ENCODE results near the gene NCR1.
"Not testable (repeated sequence)": the region's sequence is repeated elsewhere in the genome, so short reads cannot be mapped to it uniquely, and the experiment has no call there.

DNA sequence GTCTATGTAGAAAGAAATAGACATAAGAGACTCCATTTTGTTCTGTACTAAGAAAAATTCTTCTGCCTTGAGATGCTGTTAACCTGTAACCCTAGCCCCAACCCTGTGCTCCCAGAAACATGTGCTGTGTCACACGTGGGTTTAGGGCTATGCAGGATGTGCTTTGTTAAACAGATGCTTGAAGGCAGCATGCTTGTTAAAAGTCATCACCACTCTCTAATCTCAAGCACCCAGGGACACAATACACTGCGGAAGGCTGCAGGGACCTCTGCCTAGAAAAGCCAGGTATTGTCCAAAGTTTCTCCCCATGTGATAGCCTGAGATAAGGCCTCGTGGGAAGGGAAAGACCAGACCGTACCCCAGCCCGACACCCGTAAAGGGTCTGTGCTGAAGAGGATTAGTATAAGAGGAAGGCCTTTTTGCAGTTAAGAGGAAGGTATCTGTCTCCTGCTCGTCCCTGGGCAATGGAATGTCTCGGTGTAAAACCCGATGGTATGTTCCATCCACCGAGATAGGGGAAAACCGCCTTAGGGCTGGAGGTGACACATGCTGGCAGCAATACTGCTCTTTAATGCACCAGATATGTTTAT lies 37.9 kb downstream of the NCR1 start:
- not testable (repeated sequence) for TF ChIP-seq YY1 (IDR thresholded peaks at IDR 0.05; ENCODE audit: insufficient read depth, insufficient read length); ZNF274 (IDR thresholded peaks at IDR 0.05; ENCODE audit: low read depth, low read length); SUZ12 (IDR thresholded peaks at IDR 0.05; ENCODE audit: extremely low read depth, insufficient read depth, insufficient read length)
